Measurements from ENCODE around the gene SPCS3.

Gene SPCS3

DNA sequence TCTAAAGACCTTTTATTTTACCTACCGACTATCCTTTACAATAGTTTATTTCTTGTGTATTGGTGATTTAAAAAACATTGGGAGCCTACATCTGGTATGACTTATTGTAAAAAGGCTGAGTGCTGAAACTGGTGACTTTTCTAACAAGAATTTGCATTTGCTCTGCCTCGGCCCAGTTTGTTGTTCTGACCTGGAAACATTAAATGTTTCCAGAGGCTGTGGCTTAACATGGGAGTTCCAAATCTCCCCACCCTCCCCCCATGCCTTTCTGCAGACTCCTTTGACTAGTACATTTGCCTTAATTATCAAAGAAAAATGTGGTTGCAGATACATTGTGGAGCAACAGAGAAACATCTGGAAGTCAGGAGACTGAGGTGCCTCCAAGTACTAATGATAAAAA lies 39.8 kb downstream of the SPCS3 start:
- TF ChIP-seq, protein P1, sequence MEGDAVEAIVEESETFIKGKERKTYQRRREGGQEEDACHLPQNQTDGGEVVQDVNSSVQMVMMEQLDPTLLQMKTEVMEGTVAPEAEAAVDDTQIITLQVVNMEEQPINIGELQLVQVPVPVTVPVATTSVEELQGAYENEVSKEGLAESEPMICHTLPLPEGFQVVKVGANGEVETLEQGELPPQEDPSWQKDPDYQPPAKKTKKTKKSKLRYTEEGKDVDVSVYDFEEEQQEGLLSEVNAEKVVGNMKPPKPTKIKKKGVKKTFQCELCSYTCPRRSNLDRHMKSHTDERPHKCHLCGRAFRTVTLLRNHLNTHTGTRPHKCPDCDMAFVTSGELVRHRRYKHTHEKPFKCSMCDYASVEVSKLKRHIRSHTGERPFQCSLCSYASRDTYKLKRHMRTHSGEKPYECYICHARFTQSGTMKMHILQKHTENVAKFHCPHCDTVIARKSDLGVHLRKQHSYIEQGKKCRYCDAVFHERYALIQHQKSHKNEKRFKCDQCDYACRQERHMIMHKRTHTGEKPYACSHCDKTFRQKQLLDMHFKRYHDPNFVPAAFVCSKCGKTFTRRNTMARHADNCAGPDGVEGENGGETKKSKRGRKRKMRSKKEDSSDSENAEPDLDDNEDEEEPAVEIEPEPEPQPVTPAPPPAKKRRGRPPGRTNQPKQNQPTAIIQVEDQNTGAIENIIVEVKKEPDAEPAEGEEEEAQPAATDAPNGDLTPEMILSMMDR (IDR thresholded peaks at IDR 0.05), result no peak

DNA sequence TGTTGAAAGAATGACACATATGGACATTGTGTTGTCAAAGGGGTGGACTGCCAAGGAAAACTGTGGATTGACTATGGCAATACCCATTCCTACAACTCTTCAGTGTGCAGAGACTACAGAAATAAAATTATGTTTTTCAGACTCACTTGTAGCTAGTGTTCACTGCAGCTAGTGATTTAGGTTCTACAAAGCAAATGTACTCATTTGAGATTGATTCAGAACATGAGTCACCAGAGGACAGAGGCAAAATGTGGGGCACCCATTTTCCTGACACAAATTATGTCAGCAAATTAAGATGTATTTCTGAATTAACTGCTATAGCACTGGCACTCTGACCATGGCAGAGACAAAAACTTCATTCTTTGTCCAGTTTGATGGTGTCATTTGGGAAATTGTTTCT lies 40.7 kb downstream of the SPCS3 start:
- TF ChIP-seq, protein P1 (IDR thresholded peaks at IDR 0.05), result no peak

DNA sequence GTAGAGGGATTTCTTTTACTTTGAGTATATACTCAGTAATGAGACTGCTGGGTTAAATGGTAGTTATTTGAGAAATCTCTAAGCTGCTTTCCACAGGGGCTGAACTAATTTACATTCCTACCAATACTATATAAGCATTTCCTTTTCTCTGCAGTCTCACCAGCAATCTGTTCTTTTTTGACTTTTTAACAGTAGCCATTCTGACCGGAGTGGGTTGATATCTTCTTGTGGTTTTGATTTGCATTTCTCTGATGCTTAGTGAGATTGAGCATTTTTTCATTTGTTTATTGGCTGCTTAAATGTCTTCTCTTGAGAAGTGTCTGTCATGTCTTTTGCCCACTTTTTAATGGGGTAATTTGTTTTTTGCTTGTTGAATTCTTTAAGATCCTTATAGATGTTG lies 43.3 kb downstream of the SPCS3 start:
- TF ChIP-seq, protein P1 (IDR thresholded peaks at IDR 0.05), result no peak

DNA sequence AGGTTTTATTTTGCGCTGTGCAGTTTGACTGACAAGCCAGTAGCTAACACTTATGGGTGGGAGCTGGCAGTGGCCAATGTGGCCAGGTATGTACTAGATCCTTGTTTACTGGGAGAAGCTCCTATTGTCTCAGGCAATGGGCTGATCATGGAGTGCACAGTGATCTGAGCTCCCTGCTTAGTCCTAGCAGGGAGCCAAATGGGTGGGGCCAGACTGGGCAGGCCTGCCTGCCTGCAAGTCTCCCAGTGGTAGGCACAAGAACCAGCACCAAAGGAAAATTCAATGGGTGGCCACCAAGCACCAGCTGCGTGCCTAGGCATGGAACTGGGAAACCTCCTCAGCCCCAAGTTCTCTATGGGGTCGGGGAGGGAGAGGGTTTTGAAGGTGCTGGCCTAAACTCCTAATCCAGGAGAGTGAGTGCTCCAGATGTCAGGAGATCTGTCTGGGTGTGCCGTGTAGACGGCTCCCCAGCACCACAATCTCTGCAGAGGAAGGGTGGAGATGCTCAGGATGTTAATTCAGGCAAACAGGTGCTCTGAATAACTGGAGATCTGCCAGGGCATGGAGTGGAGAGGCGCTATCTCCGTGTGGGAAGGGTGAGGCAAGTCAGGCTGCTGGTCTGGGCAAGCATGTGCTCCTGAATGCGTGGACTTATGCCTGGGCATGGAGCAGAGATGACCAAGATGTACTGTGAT lies 48.2 kb downstream of the SPCS3 start:
- TF ChIP-seq, protein P1 (IDR thresholded peaks at IDR 0.05), result no peak

DNA sequence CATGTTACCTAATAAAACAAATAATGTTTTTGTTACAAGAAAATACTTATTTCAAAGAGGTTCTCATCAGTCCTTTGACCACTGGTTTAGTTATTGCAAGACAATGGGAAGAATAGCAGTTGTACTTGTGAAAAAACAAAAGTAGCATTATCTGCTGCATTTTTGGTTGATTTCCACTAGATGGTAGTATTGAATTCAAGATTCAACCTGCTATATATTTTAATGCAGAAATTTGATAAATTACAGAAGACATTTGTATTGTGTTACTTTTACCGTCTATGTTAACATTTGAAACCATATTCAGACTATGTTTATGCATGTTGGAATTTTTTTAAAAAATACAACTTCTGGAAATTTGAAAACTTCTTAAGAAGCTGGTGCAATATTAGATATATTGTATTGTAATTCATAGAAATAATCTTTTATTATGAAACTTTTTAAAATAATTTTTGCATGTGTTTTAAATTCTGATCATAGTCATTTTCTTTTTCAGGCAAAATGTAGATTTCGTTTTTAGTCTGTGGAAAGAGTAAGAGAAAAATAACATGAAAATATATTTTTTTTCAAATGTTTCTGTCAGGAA lies 56.4 kb downstream of the SPCS3 start:
- TF ChIP-seq, protein P1 (IDR thresholded peaks at IDR 0.05), result peak; percentile 52

DNA sequence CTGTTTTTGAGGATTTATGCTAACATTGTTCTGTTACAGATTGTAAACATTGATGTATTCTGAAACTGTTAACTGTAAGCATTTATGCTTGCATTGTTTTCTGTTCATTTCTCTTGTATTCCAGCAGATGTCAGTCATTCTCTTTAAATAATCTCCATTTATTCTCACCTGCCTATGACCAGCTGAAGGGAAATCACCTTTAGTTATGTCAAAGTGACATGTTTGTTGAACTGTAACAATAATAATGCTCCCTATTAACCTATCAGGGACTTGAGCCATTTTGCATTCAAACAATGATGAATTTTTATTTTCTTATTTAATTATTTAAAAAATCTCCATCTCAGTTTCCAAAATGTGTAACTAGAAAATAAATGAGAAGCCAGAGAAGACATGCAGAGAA lies 58.0 kb downstream of the SPCS3 start:
- TF ChIP-seq, protein P1 (IDR thresholded peaks at IDR 0.05), result peak; percentile 50

DNA sequence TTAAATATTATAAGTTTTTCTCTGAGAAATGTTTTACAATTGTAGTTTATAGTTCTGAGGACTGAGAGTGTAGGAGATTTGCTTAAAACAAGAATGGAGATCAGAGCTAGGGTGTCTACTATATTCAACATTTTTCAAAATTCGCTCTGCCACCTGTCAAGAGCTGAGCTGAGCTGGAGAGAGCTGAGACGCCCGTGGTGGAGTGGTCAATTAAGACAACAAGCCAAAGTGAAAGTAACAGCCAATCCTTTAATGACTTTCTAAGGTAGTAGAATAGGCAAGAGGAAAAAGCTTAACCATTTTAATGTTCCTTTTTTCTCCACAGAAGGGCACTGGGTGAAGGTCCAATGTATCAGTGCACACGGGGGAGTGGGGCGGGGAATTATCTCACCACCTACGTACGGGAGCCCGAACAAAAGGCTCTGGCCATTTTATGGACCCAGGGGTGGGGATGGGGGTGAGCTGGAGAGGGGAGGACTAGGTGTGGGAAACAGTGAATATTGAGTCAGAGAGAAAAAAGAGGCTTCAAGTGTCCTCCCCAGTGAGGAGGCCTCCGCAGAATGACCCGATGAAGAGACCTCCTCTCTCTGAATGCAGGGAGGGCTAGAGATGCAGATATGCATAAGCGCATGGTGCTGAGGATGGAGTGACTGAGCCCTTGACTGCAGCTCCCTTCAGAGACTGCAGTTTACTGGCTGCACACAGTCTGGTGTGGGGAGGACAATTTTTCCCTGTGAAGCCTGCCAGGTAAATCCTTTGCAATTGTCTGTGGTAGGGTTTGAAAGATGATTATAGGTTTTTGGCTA lies 60.8 kb downstream of the SPCS3 start:
- TF ChIP-seq, protein P1 (IDR thresholded peaks at IDR 0.05), result no peak

Data from LNCAP (cell line).